Measurements from ENCODE around the gene VAMP8. TPM values are rescaled to one million over a fixed set of nuclear protein-coding genes. Genes with fewer than 3 reads are reported as not detected.

Gene VAMP8
- total RNA-seq = 90.9 and 91.3 TPM in 2 replicates

DNA sequence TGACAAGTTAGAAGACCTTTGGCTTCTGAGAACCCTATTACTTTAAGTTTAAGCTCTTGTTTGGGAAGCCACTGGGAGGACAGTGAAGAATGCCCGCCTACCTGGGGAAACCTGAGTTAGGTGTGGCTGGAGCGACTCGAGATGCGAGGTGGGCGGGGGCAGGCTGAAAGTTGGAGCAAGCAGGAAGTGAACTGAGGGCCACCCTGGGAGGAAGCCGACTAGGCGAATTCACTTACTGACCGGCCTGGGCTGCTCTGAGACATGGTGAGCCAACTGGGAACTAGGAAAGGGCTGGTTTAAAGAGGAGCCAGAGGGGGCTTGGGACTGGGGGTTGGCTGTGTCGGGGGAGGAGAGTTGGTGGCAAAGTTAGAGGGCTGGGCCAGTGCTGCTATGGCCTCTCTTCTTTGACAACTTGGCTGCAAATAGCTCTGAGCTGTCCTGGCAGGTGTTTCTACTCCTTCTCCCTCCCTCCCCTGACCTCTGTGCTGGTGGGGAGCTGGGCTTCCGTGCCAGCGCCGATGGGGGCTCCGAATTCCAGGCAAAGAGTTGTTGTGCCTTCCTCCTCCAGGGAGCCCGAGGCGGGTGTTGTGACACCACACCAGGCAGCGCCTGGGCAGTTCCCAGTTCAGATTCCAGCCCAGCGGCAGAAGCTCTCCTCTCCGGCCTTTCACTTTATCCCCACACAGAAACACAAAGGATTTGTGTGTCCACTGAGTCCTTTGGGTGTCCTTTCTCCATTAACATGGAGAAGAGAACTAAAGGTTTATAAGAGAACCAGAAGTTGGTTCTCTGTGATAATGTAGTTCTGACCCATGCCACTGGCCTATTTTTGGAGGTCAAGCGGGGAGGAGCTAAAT is at the start of gene VAMP8:
TSS of gene VAMP8 (plus strand) at position 201 of the 857 bp plus-strand sequence. CDS start at position 262, 61 bp downstream.
- H3K36me3 Mint-ChIP-seq (ENCODE audit: low read depth) = peaks cover 19% of the 10 kb centered on the region
- H3K27me3 Mint-ChIP-seq = peaks cover 2% of the 10 kb centered on the region
- peak; percentile 88 for DNase-seq
- peak within 1 kb of the TSS; percentile 95 for H3K4me3 Mint-ChIP-seq
- H3K4me1 Mint-ChIP-seq = peaks cover 30% of the 10 kb centered on the region
- intact Hi-C loops (cut with micrococcal nuclease) = loop anchor here (1.0 to 2.0 kb wide), 3 partner anchors 8 to 17 kb away; partner anchors contain the start of genes GGCX and RNF181
- peak within 1 kb of the TSS; percentile 81 for H3K27ac Mint-ChIP-seq
- no peaks in the 10 kb centered on the region for H3K9me3 Mint-ChIP-seq

GRCh38 chr2:85527787-85528186 is 49.6 kb upstream of the VAMP8 start:
- DNase-seq = no peak
- Mint-ChIP-seq H3K36me3 (ENCODE audit: low read depth) (no peaks in the 10 kb centered on the region), H3K4me3 (no peak overlapping the region), H3K4me1 (peaks cover 2% of the 10 kb centered on the region), H3K27me3 (peaks cover 24% of the 10 kb centered on the region), H3K9me3 (no peaks in the 10 kb centered on the region), H3K27ac (no peak overlapping the region)
- intact Hi-C loops (cut with micrococcal nuclease) = no loop called here

GRCh38 chr2:85528355-85528754 is 49.0 kb upstream of the VAMP8 start:
- H3K36me3 Mint-ChIP-seq (ENCODE audit: low read depth) = no peaks in the 10 kb centered on the region
- H3K4me3 Mint-ChIP-seq = no peak overlapping the region
- peaks cover 2% of the 10 kb centered on the region for H3K4me1 Mint-ChIP-seq
- H3K27me3 Mint-ChIP-seq = peaks cover 24% of the 10 kb centered on the region
- no peak for DNase-seq
- no peaks in the 10 kb centered on the region for H3K9me3 Mint-ChIP-seq
- intact Hi-C loops (cut with micrococcal nuclease) = no loop called here
- H3K27ac Mint-ChIP-seq = no peak overlapping the region

DNA sequence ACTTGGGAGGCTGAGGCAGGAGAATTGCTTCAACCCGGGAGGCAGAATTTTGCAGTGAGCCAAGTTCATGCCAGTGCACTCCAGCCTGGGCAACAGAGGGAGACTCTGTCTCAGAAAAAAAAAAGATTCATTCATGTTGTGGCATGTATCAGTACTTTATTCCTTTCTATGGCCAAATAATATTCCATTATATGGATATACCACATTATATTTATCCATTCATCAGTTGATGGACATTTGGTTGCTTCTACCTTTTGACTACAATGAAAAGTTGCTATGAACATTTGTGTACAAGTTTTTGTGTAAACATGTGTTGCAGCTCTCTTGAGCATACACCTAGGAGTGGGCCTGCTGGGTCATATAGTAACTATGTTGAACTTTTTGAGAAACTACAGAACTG is 47.6 kb upstream of the VAMP8 start:
- intact Hi-C loops (cut with micrococcal nuclease) = no loop called here
- H3K9me3 Mint-ChIP-seq = no peaks in the 10 kb centered on the region
- H3K27me3 Mint-ChIP-seq = peaks cover 24% of the 10 kb centered on the region
- DNase-seq = no peak
- no peak overlapping the region for H3K4me3 Mint-ChIP-seq
- no peaks in the 10 kb centered on the region for H3K36me3 Mint-ChIP-seq (ENCODE audit: low read depth)
- H3K27ac Mint-ChIP-seq = no peak overlapping the region
- H3K4me1 Mint-ChIP-seq = no peaks in the 10 kb centered on the region

- intact Hi-C loops (cut with micrococcal nuclease) = no loop called here
- DNase-seq = no peak
- Mint-ChIP-seq H3K27ac (no peak overlapping the region), H3K4me3 (no peak overlapping the region), H3K4me1 (peaks cover 2% of the 10 kb centered on the region), H3K36me3 (ENCODE audit: low read depth) (peaks cover 1% of the 10 kb centered on the region), H3K27me3 (peaks cover 21% of the 10 kb centered on the region), H3K9me3 (no peaks in the 10 kb centered on the region)
Observed at GRCh38 chr2:85531589-85531988, 45.8 kb upstream of the VAMP8 start.

- intact Hi-C loops (cut with micrococcal nuclease) = no loop called here
- DNase-seq = no peak
- Mint-ChIP-seq H3K27me3 (peaks cover 6% of the 10 kb centered on the region), H3K27ac (no peak overlapping the region), H3K4me1 (peaks cover 10% of the 10 kb centered on the region), H3K4me3 (no peak overlapping the region), H3K36me3 (ENCODE audit: low read depth) (peaks cover 3% of the 10 kb centered on the region), H3K9me3 (no peaks in the 10 kb centered on the region)
Observed at GRCh38 chr2:85534099-85534498, 43.3 kb upstream of the VAMP8 start.

DNA sequence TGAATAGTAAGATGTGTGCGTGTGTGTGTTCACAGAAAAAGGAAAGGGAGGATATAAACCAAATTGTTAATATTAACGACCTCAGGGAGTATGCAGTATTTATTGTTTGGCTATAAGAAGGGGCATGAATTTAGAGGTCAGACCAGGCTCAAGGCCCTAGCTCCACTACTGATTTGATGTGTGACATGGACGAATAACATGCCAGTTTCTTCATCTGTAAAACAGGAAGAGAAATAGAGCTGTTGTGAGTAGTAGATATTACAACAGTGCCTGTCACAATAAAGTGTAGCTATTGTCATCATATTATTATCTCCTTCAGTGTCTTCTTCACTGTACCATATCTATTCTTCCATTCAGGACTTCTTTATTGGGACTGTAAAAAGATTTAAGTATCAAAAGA is 42.5 kb upstream of the VAMP8 start:
- intact Hi-C loops (cut with micrococcal nuclease) = loop anchor here (5.0 kb wide), 1 partner anchor 77 kb away; the partner anchor contains the start of gene C2orf68
- no peak overlapping the region for H3K27ac Mint-ChIP-seq
- peaks cover 3% of the 10 kb centered on the region for H3K27me3 Mint-ChIP-seq
- H3K9me3 Mint-ChIP-seq = no peaks in the 10 kb centered on the region
- peaks cover 10% of the 10 kb centered on the region for H3K4me1 Mint-ChIP-seq
- no peak for DNase-seq
- H3K4me3 Mint-ChIP-seq = no peak overlapping the region
- H3K36me3 Mint-ChIP-seq (ENCODE audit: low read depth) = peaks cover 8% of the 10 kb centered on the region

GRCh38 chr2:85536479-85536878 is 40.9 kb upstream of the VAMP8 start:
- Mint-ChIP-seq H3K4me1 (peaks cover 16% of the 10 kb centered on the region), H3K27me3 (no peaks in the 10 kb centered on the region), H3K27ac (no peak overlapping the region), H3K36me3 (ENCODE audit: low read depth) (peaks cover 24% of the 10 kb centered on the region), H3K4me3 (no peak overlapping the region), H3K9me3 (no peaks in the 10 kb centered on the region)
- DNase-seq = no peak
- intact Hi-C loops (cut with micrococcal nuclease) = loop anchor here (5.0 kb wide), 1 partner anchor 76 kb away; the partner anchor contains the start of gene C2orf68

- H3K4me1 Mint-ChIP-seq = peaks cover 29% of the 10 kb centered on the region
- intact Hi-C loops (cut with micrococcal nuclease) = loop anchor here (5.0 kb wide), 1 partner anchor 74 kb away; the partner anchor contains the start of gene C2orf68
- peak; percentile 77 for DNase-seq
- no peaks in the 10 kb centered on the region for H3K9me3 Mint-ChIP-seq
- no peaks in the 10 kb centered on the region for H3K27me3 Mint-ChIP-seq
- peaks cover 38% of the 10 kb centered on the region for H3K36me3 Mint-ChIP-seq (ENCODE audit: low read depth)
- H3K4me3 Mint-ChIP-seq = peak overlapping the region; percentile 96
- H3K27ac Mint-ChIP-seq = peak overlapping the region; percentile 98
Observed at GRCh38 chr2:85537600-85538506, 39.5 kb upstream of the VAMP8 start.

DNA sequence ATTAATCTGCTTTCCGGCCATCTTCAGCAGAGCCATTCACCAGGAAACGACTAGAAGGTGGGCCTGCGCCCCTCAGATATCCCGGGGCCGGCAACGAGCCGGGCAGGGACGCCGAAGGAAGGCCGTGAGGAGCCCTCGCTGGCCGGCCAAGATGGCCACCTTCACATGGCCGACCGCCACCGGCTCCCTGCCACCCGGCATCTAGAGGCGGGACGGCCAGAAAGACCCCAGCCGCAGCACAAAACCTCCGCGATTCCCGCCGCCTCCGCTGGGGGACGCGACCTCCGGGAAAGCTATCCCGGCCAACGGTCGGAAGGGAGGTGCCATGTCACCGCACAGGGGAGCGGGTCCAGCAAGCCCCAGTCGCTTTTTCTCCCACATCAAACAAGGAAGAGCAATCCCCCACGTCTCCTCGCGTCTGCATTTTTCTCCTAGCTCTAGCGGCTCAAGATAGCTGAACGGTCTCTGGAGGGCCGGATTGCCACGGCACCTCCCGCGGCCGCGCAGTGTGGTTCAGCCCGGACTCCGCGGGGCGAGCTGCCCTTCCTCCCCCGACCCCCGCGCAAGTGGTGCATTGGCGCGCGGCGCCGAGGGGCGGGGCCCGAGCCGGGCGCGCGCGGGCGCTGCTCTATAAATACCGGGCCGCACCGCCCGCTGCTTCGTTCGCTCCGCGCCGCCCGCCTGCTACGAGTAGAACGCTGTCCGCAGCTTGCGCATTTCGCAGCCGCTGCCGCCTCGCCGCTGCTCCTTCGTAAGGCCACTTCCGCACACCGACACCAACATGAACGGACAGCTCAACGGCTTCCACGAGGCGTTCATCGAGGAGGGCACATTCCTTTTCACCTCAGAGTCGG is 38.7 kb upstream of the VAMP8 start, which contains the start of gene MAT2A:
TSS of gene MAT2A (plus strand) at position 662 of the 854 bp plus-strand sequence. CDS start at position 782, 120 bp downstream.
- H3K27me3 Mint-ChIP-seq = no peaks in the 10 kb centered on the region
- intact Hi-C loops (cut with micrococcal nuclease) = loop anchor here (1.0 to 5.0 kb wide), 6 partner anchors 23 to 211 kb away; partner anchors contain the start of genes C2orf68, ELMOD3, GGCX and RETSAT

GRCh38 chr2:85539361-85540132 is 37.8 kb upstream of the VAMP8 start:
- no peaks in the 10 kb centered on the region for H3K27me3 Mint-ChIP-seq
- peaks cover 42% of the 10 kb centered on the region for H3K4me1 Mint-ChIP-seq
- intact Hi-C loops (cut with micrococcal nuclease) = loop anchor here (1.0 to 5.0 kb wide), 6 partner anchors 22 to 212 kb away; partner anchors contain the start of genes C2orf68, ELMOD3, GGCX and RETSAT
- peak overlapping the region; percentile 96 for H3K4me3 Mint-ChIP-seq
- peak overlapping the region; percentile 98 for H3K27ac Mint-ChIP-seq
- DNase-seq = peak; percentile 93
- H3K36me3 Mint-ChIP-seq (ENCODE audit: low read depth) = peaks cover 54% of the 10 kb centered on the region
- no peaks in the 10 kb centered on the region for H3K9me3 Mint-ChIP-seq

More for the DNA sequence above, 38.7 kb upstream of the VAMP8 start, which contains the start of gene MAT2A:
- H3K4me3 Mint-ChIP-seq = peak within 1 kb of the TSS; percentile 96
- DNase-seq = peak; percentile 97
- H3K4me1 Mint-ChIP-seq = peaks cover 36% of the 10 kb centered on the region
- H3K9me3 Mint-ChIP-seq = no peaks in the 10 kb centered on the region
- H3K27ac Mint-ChIP-seq = peak within 1 kb of the TSS; percentile 98
- H3K36me3 Mint-ChIP-seq (ENCODE audit: low read depth) = peaks cover 46% of the 10 kb centered on the region

DNA sequence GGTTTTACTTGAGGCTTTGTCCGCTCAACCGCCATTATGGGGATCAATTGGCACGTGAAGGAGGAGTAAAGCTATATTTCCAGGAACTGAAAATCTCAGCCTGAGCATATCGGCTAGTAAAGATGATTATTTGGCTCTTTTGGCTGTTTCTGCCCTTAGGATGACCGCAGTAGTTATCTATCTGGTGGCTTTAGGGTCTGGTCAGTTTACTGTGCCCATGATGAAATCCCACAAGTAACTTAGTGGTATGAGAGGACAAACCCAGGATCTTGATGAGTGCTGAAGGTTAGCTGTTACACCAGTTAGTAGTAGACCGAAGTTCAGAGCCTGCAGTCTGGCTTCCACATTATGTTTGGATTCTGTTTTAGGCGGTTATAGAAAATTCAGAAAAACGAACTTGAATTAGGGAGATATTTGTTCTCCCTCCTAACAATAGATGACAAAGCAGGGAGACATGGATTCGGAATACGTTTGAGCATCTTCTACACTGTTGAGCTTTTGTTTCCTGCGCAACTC is 37.2 kb upstream of the VAMP8 start:
- intact Hi-C loops (cut with micrococcal nuclease) = no loop called here
- no peaks in the 10 kb centered on the region for H3K9me3 Mint-ChIP-seq

More for the DNA sequence above, 37.2 kb upstream of the VAMP8 start:
- Mint-ChIP-seq H3K36me3 (ENCODE audit: low read depth) (peaks cover 60% of the 10 kb centered on the region), H3K27me3 (no peaks in the 10 kb centered on the region), H3K4me1 (peaks cover 44% of the 10 kb centered on the region), H3K27ac (peak overlapping the region; percentile 93), H3K4me3 (peak overlapping the region; percentile 96)
- no peak for DNase-seq

Measured in activated CD4-positive, alpha-beta T cell treated with anti-CD3 and anti-CD28 coated beads, Interleukin-2, amount 10 ng/mL, durations not matched to agents 24 days and 14 days (primary cell).